HG03280 (cell line): ENCODE data around the gene DHDDS.

Experiments used
- ATAC-seq: cut with Tn5 transposase; IDR thresholded peaks from one replicate; pipeline ENCODE4 v1.9.1; 2021; ENCODE audit warnings: mild to moderate bottlenecking, moderate library complexity; ENCODE audit not compliant: unreplicated experiment

DHDDS gene

DNA sequence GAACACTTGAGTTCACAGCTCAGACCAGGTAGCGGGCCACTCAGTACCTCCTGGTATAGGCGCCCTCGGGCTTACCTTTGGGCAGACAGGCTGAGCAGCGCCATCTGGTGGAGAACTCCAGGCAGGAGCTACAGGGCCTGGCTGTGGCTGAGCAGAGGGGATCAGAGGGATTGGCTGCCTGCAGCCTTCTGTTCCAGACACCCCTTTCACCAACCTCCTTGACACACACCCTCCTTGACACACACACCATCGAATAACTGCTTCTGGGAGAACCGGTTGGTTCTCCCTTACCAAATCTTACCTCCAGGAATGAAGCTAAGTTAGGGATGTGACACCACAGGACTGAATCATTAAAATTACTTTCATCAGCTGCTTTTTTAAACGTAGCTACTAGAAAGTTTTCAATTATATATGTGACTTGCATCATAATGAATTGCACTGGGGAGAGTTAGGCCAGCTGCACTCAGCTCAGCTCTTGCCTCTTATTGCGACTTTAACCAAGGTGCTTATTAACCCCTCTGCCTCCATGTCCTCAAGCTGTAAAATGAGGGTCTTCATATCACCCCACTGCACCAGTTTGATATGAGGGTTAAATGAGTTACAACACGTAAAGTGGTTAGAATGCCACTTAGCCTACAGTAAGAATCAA is 14.9 kb upstream of the DHDDS start:
- ATAC-seq = peak; percentile 55

DNA sequence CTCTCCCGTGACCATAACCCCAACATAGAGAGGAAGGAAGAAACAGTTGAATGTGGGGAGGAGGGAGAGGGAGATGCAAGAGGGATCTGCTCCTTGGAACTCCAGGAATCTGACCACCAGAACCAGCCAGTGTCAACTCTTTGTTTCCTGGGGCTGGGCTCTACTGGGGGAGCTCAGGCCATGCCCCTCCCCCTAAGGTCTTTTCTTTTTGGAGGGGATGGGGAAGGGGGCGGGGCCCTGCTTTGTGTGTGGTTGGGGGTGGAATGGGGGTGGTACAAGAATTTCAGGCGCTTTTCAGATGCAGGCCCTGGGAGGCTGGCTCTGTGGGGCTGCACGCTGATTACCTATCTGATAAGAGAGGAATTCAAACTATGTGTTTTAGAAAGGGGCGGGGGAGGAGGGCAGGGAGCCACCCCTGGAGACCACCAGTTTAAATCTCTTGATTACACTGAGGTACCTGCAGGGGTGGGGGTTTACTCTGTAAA is 13.2 kb upstream of the DHDDS start:
- ATAC-seq = no peak

- ATAC-seq = no peak
Observed at GRCh38 chr1:26419494-26419893, 12.6 kb upstream of the DHDDS start.

DNA sequence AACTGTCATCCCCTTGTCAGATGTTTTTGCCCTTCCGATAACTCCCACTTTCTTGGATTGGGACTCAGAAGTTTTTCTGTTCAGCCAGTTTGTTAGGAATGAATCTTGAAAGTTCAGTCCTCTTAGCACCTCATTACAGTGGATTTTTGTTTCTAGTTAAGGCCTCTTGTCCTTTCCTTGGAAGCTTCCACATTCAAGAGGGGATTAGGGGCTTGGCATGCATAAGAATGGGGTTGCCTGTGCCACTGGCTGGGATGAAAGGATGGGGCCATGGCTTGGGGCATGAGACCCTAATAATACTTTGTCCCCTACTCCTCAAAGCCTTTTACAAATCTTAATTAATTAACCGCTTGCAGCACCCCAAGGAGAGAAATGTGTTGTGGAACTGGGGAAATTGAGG is 2.4 kb upstream of the DHDDS start:
- no peak for ATAC-seq

- ATAC-seq = no peak
Observed at GRCh38 chr1:26432793-26433192, 672 bp downstream of the DHDDS start.

- no peak for ATAC-seq
Observed at GRCh38 chr1:26434161-26434752, 2.1 kb downstream of the DHDDS start.

DNA sequence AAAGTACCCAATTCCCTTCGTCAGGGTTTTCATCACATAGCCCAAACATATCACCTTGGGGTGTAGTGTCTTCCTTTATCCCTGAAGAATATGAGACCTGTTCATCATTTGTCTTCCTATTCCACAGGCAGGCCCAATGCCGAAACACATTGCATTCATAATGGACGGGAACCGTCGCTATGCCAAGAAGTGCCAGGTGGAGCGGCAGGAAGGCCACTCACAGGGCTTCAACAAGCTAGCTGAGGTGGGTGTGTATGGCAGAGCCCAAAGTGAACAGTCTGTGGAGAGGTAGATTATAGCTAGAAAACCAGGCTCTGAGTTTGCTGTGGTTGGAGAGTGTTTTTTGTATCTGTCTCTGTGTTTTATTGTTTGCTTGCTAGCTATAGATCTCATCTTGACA is 5.9 kb downstream of the DHDDS start:
- ATAC-seq = no peak

GRCh38 chr1:26440259-26440658 is 8.1 kb downstream of the DHDDS start:
- no peak for ATAC-seq

DNA sequence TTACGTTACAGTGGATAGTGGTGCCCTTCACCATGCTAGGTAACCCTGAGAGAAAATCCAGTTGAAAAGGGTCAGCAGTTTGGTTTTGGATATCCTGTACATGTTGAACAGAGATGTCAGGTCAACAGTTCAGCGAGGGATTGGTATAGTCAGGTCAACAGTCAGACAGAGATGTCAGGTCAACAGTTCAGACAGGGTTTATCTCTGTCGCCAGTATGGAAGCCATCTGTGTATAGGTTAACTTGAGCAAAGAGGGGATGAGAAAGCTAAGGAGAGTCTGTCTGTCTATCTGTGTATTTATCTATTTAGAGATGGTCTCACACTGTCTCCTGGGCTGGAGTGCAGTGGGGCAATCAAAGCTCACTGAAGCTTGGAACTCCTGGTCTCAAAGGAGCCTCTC is 17.7 kb downstream of the DHDDS start:
- no peak for ATAC-seq

- no peak for ATAC-seq
Observed at GRCh38 chr1:26450908-26451307, 18.8 kb downstream of the DHDDS start.

- no peak for ATAC-seq
Observed at GRCh38 chr1:26452459-26453183, 20.5 kb downstream of the DHDDS start.

- no peak for ATAC-seq
Observed at GRCh38 chr1:26459148-26459547, 27.0 kb downstream of the DHDDS start.

DNA sequence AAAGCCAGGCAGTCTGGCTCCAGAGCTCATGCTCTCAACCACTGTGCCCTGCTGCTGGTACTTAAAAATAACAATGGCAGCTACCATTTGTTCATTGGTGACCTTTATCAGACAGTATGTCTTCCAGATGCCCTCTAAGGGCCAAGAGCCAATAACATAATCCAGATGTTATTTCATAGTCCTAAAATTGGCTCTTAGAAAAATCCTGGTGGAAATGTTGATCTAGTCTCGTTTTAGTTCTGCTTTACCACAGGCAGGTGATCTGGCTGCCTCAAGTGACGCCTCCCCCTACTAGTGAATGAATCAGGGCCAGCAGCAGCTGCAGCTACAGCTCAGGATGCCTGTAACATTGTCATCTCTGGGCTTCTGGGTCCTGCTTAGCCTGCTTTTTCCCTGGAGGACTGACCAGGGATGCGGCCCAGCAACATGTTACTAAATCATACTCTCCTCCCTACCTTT is 27.5 kb downstream of the DHDDS start:
- ATAC-seq = no peak

GRCh38 chr1:26468911-26469310 is 36.8 kb downstream of the DHDDS start:
- ATAC-seq = no peak

- no peak for ATAC-seq
Observed at GRCh38 chr1:26469558-26469957, 37.4 kb downstream of the DHDDS start.

GRCh38 chr1:26470878-26471497 is 38.9 kb downstream of the DHDDS start:
- ATAC-seq = no peak

- peak; percentile 5 for ATAC-seq
Observed at GRCh38 chr1:26471498-26472319, 39.6 kb downstream of the DHDDS start.

GRCh38 chr1:26472320-26472900 is 40.3 kb downstream of the DHDDS start, which contains the start of gene HMGN2:
Gene HMGN2, plus strand, starts transcription at chr1:26472440. Its CDS starts 173 bp downstream, at chr1:26472613.
- peak; percentile 50 for ATAC-seq

- peak; percentile 78 for ATAC-seq
Observed at GRCh38 chr1:26472901-26473845, 41.1 kb downstream of the DHDDS start.
